Ishikawa (cell line): ENCODE measurements around the gene NR6A1.

Experiments
- CEBPB ChIP-seq: IDR thresholded peaks from 2 replicates; pipeline ENCODE4 v1.6.1; 2012
- CREB1 ChIP-seq: IDR thresholded peaks from 2 replicates; pipeline ENCODE4 v1.6.1; 2012; ENCODE audit warnings: low read depth
- EGR1 ChIP-seq: IDR thresholded peaks from 2 replicates; pipeline ENCODE4 v1.6.1; 2012
- EP300 ChIP-seq: IDR thresholded peaks from 2 replicates; pipeline ENCODE4 v1.6.1; 2012; ENCODE audit warnings: borderline replicate concordance
- FOXM1 ChIP-seq: IDR thresholded peaks from 2 replicates; pipeline ENCODE4 v1.6.1; 2012; ENCODE audit warnings: low read depth, borderline replicate concordance
- MAX ChIP-seq: IDR thresholded peaks from 2 replicates; pipeline ENCODE4 v1.6.1; 2012
- NFIC ChIP-seq: IDR thresholded peaks from 2 replicates; pipeline ENCODE4 v1.6.1; 2012
- RAD21 ChIP-seq: IDR thresholded peaks from 2 replicates; pipeline ENCODE4 v1.6.1; 2012; ENCODE audit warnings: low read depth
- TAF1 ChIP-seq: IDR thresholded peaks from 2 replicates; pipeline ENCODE4 v1.6.1; 2012; ENCODE audit warnings: low read depth, mild to moderate bottlenecking
- TCF12 ChIP-seq: IDR thresholded peaks from 2 replicates; pipeline ENCODE4 v1.6.1; 2012; ENCODE audit warnings: low read depth
- TEAD4 ChIP-seq: IDR thresholded peaks from 2 replicates; pipeline ENCODE4 v1.6.1; 2012
- YY1 ChIP-seq: IDR thresholded peaks from 2 replicates; pipeline ENCODE4 v1.6.1; 2012; ENCODE audit warnings: low read depth
- ZBTB7A ChIP-seq: IDR thresholded peaks from 2 replicates; pipeline ENCODE4 v1.6.1; 2012; ENCODE audit warnings: low read depth
- TF ChIP-seq, protein P1 (sequence below): IDR thresholded peaks from 2 replicates; pipeline ENCODE4 v1.6.1; 2012; ENCODE audit warnings: low read depth, mild to moderate bottlenecking
- TF ChIP-seq, protein P2 (sequence below): IDR thresholded peaks from 2 replicates; pipeline ENCODE4 v1.6.1; 2012

Gene NR6A1

DNA sequence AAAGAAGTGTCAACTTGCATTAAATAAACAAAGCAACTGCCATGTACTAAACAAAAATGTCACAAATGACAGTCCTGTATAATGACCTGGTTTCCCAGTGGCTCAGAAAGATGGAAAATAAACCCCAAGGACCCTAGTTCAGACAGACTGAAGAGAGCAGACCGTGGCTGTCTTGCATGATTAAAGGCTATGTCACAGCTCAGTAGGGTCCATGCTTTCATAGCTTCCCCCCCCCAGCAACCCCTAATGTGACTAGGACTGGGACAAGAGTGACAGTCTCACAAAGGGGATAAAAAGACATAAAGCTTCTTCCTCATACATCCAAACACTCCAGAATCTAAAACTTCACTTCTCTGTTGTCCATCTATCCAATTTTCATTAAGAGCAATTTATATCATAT is 113.6 kb downstream of the NR6A1 start:
- TF ChIP-seq CREB1, result no peak
- TF ChIP-seq EP300, result no peak
- no peak for TF ChIP-seq RAD21
- no peak for TF ChIP-seq ZBTB7A

GRCh38 chr9:124654431-124654830 is 116.7 kb downstream of the NR6A1 start:
- TF ChIP-seq, protein P1, sequence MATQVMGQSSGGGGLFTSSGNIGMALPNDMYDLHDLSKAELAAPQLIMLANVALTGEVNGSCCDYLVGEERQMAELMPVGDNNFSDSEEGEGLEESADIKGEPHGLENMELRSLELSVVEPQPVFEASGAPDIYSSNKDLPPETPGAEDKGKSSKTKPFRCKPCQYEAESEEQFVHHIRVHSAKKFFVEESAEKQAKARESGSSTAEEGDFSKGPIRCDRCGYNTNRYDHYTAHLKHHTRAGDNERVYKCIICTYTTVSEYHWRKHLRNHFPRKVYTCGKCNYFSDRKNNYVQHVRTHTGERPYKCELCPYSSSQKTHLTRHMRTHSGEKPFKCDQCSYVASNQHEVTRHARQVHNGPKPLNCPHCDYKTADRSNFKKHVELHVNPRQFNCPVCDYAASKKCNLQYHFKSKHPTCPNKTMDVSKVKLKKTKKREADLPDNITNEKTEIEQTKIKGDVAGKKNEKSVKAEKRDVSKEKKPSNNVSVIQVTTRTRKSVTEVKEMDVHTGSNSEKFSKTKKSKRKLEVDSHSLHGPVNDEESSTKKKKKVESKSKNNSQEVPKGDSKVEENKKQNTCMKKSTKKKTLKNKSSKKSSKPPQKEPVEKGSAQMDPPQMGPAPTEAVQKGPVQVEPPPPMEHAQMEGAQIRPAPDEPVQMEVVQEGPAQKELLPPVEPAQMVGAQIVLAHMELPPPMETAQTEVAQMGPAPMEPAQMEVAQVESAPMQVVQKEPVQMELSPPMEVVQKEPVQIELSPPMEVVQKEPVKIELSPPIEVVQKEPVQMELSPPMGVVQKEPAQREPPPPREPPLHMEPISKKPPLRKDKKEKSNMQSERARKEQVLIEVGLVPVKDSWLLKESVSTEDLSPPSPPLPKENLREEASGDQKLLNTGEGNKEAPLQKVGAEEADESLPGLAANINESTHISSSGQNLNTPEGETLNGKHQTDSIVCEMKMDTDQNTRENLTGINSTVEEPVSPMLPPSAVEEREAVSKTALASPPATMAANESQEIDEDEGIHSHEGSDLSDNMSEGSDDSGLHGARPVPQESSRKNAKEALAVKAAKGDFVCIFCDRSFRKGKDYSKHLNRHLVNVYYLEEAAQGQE, result no peak
- TF ChIP-seq NFIC (no peak), ZBTB7A (no peak), CREB1 (no peak), FOXM1 (no peak), CEBPB (no peak), MAX (no peak), TAF1 (no peak), TEAD4 (no peak), EP300 (no peak), TCF12 (no peak), EGR1 (no peak), RAD21 (no peak), YY1 (no peak)
- TF ChIP-seq, protein P2, sequence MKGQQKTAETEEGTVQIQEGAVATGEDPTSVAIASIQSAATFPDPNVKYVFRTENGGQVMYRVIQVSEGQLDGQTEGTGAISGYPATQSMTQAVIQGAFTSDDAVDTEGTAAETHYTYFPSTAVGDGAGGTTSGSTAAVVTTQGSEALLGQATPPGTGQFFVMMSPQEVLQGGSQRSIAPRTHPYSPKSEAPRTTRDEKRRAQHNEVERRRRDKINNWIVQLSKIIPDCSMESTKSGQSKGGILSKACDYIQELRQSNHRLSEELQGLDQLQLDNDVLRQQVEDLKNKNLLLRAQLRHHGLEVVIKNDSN, result no peak

DNA sequence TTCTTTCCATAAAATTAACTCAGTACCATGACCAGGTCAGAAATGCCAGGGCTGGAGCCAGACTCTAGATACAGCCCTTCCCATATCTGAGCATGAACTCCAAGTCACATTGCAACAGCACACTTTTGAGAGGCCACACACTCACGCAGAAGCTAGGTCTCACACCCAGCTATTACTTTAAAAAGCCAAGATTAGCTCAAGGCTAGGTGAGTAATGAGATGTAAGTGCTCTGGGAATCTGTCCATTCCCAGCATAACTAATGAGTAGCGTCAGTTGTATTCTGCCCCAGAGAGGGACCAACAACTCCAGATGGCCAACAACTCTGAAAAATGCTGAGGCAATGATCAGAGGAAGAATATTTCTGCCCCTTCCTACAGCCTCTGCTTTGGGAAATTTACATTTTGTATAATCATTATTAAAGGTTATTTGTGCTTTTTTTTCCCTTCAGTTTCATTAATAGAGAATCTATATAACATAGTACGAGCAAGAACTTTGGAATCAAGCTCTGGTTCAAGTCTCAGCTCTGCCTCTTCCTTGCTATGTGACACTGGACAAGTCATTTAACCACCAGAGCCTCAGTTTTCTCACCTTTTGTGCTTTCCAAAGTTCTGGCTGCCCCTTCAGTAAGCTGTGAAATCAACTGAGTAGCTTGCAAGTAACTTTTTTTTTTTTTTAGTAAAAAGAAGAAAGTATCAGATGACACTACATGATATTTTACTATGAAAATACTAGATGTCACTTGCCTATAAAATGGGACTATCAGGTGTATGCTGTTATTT is 118.3 kb downstream of the NR6A1 start:
- TF ChIP-seq CREB1 (no peak), RAD21 (no peak), TAF1 (no peak), EP300 (no peak)

- TF ChIP-seq TCF12 (no peak), EP300 (no peak), FOXM1 (no peak), MAX (no peak), EGR1 (no peak), NFIC (no peak), TAF1 (no peak)
- TF ChIP-seq, protein P2, result no peak
These were observed 118.9 kb downstream of the NR6A1 start for GRCh38 chr9:124652203-124652602.

DNA sequence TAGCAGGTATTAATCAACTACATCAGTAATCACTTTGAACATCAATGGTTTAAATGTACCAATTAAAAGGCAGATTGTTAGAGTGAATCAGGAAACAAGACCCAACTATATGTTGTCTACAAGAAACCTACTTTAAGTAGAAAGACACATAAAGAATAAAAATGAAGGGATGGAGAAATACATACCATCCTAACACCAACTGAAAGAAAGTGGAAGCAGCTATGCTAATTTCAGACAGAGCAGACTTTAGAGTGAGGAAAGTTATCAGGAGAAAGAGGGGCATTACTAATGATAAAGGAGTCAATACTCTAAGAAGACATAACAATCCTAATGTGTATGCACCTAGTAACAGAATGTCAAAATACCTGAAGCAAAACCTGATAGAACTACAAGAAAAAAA is 125.8 kb downstream of the NR6A1 start:
- TF ChIP-seq CREB1 (no peak), YY1 (no peak)

DNA sequence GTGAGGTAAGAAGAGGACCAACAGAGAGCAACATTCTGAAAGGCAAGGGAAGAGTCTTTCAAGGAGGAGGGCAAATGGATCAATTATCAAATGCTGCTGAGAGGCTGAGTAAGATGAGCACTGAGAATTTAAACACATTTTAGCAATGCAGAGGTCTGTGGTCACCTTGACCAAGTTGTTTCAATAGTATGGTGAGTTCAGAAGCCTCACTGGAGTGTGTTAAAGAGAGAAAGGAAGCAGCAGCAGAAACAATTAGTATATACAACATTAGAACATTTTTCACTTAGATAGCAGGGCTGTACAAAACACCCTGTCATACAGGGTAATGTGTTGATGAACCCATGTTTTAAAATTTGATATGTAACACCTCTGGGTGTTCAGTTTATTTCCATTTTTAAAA is 131.5 kb downstream of the NR6A1 start:
- TF ChIP-seq, protein P1, result no peak
- TF ChIP-seq CREB1 (no peak), TEAD4 (no peak), YY1 (no peak), MAX (no peak)

DNA sequence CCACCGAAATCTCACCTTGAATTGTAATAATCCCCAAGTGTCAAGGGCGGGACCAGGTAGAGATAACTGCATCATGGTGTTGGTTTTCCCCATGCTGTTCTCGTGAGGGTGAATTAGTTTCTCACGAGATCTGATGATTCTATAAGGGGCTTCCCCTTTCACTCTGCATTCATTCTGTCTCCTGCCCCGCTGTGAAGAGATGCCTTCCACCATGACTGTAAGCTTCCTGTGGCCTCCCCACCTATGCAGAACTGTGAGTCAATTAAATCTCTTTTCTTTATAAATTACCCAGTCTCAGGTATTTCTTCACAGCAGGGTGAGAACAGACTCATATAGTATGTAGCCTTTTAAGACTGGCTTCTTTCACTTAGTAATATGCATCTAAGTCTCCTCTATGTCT is 135.8 kb downstream of the NR6A1 start:
- no peak for TF ChIP-seq YY1
- no peak for TF ChIP-seq CREB1
- no peak for TF ChIP-seq FOXM1
- TF ChIP-seq NFIC, result no peak
- TF ChIP-seq, protein P1, result no peak
- TF ChIP-seq MAX, result no peak
- no peak for TF ChIP-seq RAD21
- TF ChIP-seq ZBTB7A, result no peak
- TF ChIP-seq, protein P2, result no peak
- TF ChIP-seq EGR1, result no peak
- TF ChIP-seq TAF1, result no peak
- no peak for TF ChIP-seq TCF12
- TF ChIP-seq TEAD4, result no peak
- TF ChIP-seq CEBPB, result no peak
- no peak for TF ChIP-seq EP300
